Measurements from ENCODE around the gene TEKTIP1. TPM values are rescaled to one million over a fixed set of nuclear protein-coding genes. Genes with fewer than 3 reads are reported as not detected.

Gene TEKTIP1
- total and polyA plus RNA-seq, 10 of the 15 experiments (the other 5 are each of a cell fraction or from before 2014, with no cell fraction given) = 0.18 to 2.6 (median 0.60) TPM; not detected in 5

DNA sequence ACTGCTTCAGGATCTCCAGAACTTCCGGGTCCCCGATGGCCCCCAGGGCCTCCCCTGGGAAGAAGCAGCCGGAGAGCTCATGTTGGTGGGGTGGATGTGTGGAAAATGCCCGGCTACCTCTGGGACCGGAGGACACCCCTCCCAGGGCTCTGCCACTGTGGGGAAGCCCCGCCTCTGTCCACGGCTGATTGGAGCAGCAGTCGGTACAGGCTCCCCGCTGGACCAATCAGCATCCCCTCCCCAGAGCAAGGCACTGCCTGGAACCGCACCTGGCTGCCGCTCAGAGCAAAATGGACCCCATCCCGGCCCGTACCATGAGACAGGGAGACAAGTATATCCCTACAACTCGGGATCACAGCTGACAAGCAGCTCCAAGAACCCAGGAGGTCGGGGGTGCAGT lies 44.9 kb upstream of the TEKTIP1 start:
- Histone ChIP-seq H3K9me3 (replicated peaks; ENCODE audit: control insufficient read depth, insufficient read depth, low read length) (no peaks in the 10 kb centered on the region; the same call in 2 of the 3 replicates), H3K27ac (ENCODE audit: control insufficient read depth, insufficient read depth) (no peak overlapping the region), H4K20me1 (ENCODE audit: control insufficient read depth, insufficient read depth) (no peaks in the 10 kb centered on the region), H3K4me3 (no peak overlapping the region), H3K4me1 (ENCODE audit: control insufficient read depth, insufficient read depth, low read length) (no peaks in the 10 kb centered on the region), H2AFZ (ENCODE audit: control insufficient read depth, low read depth, low read length) (no peak overlapping the region), H3K4me2 (ENCODE audit: control insufficient read depth, insufficient read depth) (no peak overlapping the region), H3K9ac (ENCODE audit: control insufficient read depth, insufficient read depth, low read length) (no peak overlapping the region), H3K36me3 (ENCODE audit: control insufficient read depth in 2 of 2, insufficient read depth in 2 of 2, low read length in 1 of 2) (peaks cover 6 to 19% of the 10 kb centered on the region in 2 experiments), H3K27me3 (replicated peaks in 1 of 2; ENCODE audit: control insufficient read depth in 2 of 2, insufficient read depth in 2 of 2, low read length in 1 of 2) (no peaks in the 10 kb centered on the region), H3K79me2 (ENCODE audit: control insufficient read depth, insufficient read depth, low read length) (peaks cover 3% of the 10 kb centered on the region)
- ChIA-PET RAD21 (ENCODE audit: unreplicated experiment) (no interaction called here), POLR2A (no interaction called here), SMC1A (ENCODE audit: uncharacterized antibody, unreplicated experiment) (no interaction called here), CTCF (interaction anchor here (0.8 kb wide), 1 partner anchor 189 kb away, joined by 3 read pairs; no protein-coding TSS in a partner anchor)
- FAIRE-seq = no peak
- 91% methylated on average over 15 of the region's 15 CpGs for WGBS (ENCODE audit: insufficient coverage, insufficient replicate concordance, low lambda C conversion rate, missing lambda C conversion rate)
- peak; percentile 70 for ATAC-seq
- TF ChIP-seq ZBTB33 (IDR thresholded peaks at IDR 0.05) = no peak
- no peak for TF ChIP-seq IKZF1 (conservative IDR thresholded peaks at IDR 0.05)
- peak; percentile 75 for TF ChIP-seq SP1 (IDR thresholded peaks at IDR 0.05; ENCODE audit: low read depth, low read length)
- TF ChIP-seq ZNF207 (IDR thresholded peaks at IDR 0.05; ENCODE audit: borderline replicate concordance) = no peak
- TF ChIP-seq NFYB (IDR thresholded peaks at IDR 0.05; ENCODE audit: insufficient read depth, low read depth, low read length) = peak; percentile 51; the same call in 1 of the 2 replicates
- peak; percentile 87 for TF ChIP-seq PBX3 (IDR thresholded peaks at IDR 0.05; ENCODE audit: insufficient replicate concordance, low read depth, low read length)
- TF ChIP-seq, protein P1, sequence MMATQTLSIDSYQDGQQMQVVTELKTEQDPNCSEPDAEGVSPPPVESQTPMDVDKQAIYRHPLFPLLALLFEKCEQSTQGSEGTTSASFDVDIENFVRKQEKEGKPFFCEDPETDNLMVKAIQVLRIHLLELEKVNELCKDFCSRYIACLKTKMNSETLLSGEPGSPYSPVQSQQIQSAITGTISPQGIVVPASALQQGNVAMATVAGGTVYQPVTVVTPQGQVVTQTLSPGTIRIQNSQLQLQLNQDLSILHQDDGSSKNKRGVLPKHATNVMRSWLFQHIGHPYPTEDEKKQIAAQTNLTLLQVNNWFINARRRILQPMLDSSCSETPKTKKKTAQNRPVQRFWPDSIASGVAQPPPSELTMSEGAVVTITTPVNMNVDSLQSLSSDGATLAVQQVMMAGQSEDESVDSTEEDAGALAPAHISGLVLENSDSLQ (IDR thresholded peaks at IDR 0.05) = peak; percentile 93
- in situ Hi-C loops (cut with MboI) (no loop called here), intact Hi-C loops (cut with micrococcal nuclease; ENCODE audit: unreplicated experiment) (no loop called here)
- DNase-seq (ENCODE audit: low read depth, low spot score) = no peak
- BruUV-seq (replicated peaks) = no TSS peak
